HG03060 (cell line): ENCODE measurements around the gene ZNF618.

Experiments used
- ATAC-seq: cut with Tn5 transposase; IDR thresholded peaks from one replicate; pipeline ENCODE4 v1.9.1; 2021; ENCODE audit warnings: low read depth, moderate number of reproducible peaks; ENCODE audit not compliant: unreplicated experiment

The ZNF618 gene

DNA sequence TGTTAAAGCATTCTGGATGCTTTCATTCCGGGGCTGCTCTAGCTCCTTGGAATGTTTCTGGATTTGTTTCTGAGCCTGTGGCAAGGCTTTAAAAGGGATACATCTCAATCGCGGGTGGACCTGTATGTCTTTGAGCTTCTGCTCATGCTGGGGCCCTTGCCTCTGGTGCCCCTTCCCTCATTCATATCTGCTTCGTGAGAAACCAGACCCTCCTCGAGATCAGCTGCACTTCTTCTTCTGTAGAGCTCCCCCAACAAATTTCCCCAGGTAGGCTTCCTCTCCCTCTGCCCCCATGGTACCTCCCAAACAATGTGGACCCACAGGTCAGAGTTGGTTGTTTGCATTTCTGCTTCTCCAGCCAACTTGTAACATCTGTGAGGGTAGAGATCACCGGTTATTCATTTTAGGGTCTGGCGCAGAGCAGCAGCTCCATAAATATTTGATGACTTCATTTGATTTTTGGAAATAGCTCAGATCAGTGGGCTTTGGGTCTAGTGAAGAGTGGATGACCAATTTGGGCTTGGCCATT lies 6.6 kb downstream of the ZNF618 start:
- ATAC-seq = no peak

DNA sequence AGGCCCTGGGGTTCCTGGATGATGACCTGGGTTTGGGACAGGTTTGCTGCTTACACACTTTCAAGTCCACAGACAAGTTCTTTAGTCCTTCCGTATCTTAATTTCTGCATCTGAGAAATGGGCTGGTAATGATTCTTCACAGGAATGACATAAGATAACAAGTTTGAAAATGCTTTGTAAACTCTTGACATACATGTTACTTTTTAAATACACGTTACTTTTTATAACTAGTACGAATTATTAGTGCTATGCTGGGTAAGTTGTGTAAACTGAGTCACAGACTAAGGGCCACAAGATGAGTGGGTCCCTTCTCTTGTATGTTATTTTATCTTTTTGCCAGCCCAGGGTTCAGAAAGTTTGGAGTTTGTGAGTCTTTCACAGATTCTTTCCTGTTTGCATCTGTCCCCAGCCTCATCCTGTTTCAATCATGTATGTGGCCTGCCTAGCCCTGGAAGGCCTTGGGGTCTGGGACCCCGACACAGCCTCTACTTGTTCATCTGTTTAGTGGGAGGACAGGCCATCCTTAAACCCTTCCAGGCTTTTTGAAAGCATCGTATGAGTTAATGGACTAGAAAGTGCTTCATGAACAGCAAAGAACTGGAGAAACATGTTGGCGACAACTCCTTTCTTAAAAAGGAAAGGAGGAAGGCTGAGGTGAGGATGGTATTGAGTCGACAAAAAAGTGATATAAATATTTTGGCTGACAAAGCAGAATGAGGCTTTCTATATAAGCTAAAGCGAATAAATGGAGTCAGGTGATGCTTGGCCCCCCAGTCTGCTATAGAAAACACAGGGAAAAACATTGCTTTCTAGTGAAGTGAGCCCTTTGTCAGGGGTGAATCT lies 9.3 kb downstream of the ZNF618 start:
- ATAC-seq = no peak

DNA sequence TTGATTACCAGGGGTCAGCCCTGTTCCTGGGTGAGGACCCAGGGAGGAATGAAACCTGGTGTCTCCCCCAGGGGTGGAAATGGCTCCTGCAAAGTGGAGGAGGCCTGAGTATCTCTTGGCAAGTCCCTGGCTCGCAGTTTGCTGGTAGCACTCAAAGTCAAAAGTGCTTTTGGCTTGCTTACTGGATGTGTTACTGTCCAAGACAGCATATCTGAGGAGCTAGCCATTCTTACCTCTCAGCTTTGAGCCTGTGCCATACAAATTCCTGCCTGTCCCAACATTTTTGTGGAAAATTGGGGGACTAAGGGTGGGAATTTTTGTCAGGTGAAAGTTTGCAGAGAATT lies 9.9 kb downstream of the ZNF618 start:
- no peak for ATAC-seq

- no peak for ATAC-seq
These were observed 10.4 kb downstream of the ZNF618 start for GRCh38 chr9:113886466-113886865.

- ATAC-seq = no peak
These were observed 10.8 kb downstream of the ZNF618 start for GRCh38 chr9:113886933-113887332.

- no peak for ATAC-seq
These were observed 11.3 kb downstream of the ZNF618 start for GRCh38 chr9:113887436-113887835.

DNA sequence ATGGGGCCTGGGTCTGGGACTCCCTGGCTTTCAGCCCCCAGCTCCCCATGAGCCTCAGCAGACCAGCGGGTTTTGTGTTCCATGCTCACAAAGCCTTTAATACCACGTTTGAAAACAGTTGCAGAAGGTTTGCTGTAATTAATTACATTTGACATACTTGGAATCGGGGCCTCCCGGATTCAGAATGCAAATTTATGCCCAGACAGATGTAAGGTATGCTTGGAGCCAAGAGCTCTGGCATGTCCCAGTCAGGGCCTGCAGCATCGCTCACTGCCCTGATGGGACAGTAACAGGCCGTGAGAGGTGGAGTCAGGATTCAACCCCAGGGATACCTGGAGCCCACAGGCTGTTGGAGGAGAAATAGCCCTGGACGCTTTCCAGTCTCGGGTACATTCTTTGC lies 12.2 kb downstream of the ZNF618 start:
- no peak for ATAC-seq

GRCh38 chr9:113888976-113889375 lies 12.9 kb downstream of the ZNF618 start:
- ATAC-seq = no peak

DNA sequence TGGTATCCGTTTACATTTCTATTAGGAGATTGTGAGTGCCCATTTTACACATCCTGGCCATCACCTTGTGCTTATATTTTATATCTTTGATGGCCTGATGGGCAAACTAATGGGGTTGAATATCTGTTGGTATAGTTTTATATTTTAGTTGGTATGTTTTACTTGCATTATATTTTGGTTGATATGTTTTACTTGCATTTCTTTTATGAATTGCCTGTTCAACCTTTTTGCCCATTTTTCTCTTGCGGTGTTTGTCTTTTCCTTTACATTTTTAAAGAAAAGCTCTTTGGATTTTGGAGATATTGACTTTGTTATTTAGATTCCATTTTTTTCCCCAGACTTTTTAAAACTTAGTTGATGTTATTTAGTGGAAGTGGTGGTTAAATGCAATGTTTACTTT lies 14.6 kb downstream of the ZNF618 start:
- no peak for ATAC-seq

DNA sequence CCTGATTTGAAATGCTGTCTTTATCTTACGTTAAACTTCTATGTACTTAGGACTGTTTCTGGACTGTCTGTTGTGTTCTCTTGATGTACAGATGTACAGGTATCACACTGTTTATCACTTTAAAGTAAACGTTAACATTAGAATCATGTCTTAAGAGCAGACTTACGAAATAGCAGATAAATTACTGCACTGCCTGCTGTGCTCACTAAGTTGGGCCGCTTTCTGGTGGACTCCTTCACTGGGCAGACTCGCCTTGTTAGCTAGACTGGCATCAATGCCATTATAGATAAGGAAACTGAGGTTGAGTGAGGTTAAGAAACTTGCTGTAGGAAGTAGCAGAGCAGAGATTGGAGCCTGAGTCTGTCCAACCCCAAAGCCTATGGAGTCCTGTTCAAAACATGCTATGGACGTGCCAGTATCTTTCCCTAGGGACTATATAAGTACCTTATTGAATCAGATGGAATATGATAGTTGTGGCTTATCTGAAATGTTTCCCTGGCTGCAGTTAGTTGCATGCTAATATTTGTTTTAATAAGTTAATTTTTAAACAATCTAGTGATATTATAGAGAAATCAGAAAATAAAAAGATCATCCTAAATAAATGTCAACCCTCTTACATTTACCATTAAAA lies 16.9 kb downstream of the ZNF618 start:
- ATAC-seq = no peak

DNA sequence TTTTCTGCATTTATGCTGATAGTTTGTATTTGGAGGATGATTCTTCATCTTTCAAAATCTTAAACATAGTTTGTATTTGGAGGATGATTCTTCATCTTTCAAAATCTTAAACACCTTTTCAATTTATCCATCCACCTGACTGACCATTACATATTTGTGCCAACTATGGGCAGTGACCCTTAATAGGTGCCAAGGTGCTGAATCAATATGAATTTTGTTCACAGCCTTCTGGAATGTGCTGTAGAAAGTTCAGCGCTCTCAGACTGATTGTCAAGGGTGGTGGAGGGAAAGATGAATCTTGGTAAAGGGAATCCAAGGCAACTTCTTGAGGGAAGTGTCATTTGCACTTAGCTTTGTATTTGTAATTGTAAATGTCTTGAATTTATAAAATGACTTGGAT lies 18.1 kb downstream of the ZNF618 start:
- no peak for ATAC-seq

DNA sequence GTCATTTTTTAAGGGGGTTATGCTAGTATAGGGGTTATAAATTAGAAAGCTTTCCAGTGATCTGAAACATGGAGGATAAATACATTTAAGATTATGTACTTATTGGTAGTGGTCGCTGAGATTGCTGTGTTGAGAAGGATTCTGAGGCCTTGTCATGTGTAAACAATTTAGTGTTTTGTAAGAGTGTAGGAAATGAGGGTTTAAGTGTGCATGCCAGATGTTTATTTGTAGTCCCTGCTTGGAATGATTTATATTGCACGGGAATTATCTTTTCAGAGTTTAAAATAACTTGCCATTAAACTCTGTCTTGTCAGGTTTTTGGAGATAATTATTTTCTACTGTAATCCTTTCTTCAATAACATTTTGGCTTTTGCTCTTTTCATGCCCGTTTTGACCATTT lies 19.4 kb downstream of the ZNF618 start:
- ATAC-seq = no peak

DNA sequence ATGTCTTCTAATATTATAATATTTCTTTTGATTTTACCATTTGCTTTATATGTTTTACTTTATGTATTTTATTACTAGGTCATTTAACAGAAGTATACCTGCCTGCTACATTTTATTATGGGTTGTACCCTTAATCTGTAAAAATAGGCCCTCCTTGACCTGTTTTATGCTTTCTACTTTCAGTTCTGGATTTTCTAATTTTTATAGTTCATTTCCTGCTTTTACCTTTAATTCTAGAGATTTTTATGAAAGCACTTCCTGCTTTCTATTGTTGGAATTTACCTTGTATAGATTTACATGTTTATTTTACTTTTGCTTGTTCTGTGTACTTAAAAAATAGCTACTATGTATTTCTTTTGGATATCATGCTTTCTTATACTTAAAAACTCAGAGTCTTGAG lies 20.6 kb downstream of the ZNF618 start:
- no peak for ATAC-seq

- ATAC-seq = no peak
These were observed 22.0 kb downstream of the ZNF618 start for GRCh38 chr9:113898151-113898550.

GRCh38 chr9:113898596-113898995 lies 22.5 kb downstream of the ZNF618 start:
- no peak for ATAC-seq

- no peak for ATAC-seq
These were observed 23.1 kb downstream of the ZNF618 start for GRCh38 chr9:113899205-113899604.

- ATAC-seq = no peak
These were observed 25.1 kb downstream of the ZNF618 start for GRCh38 chr9:113901221-113901688.

GRCh38 chr9:113903514-113904077 lies 27.5 kb downstream of the ZNF618 start:
- no peak for ATAC-seq

- ATAC-seq = no peak
These were observed 30.5 kb downstream of the ZNF618 start for GRCh38 chr9:113906411-113907110.

DNA sequence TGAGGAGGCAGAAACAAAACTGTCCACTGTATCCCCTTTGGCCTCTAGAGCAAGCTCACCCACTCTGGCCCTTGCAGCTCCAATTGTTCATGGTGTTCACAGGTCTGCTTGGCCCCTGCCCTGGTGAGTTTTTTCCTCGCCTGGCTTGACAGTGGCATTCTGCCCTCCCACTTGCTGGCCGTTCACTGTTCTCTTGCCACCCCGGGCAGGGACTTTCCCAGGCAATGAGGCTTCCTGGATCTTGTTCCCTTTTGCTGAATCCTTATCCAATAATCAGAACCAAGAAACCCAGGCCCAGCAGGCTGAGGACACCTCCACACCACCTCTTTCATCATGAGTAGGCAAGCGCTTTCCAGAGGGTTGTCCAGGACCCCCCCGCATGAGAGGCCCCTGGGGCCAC lies 31.2 kb downstream of the ZNF618 start:
- ATAC-seq = no peak

GRCh38 chr9:113909421-113909820 lies 33.3 kb downstream of the ZNF618 start:
- ATAC-seq = no peak
